ENCODE data around the gene KMT2C. TPM values are rescaled to one million over a fixed set of nuclear protein-coding genes. Genes with fewer than 3 reads are reported as not detected.

Gene KMT2C
- total RNA-seq, 5 donors from 2014 or later (not counting 1 experiment from before 2014, with no cell fraction given): 90.8 to 134 (median 116) TPM

DNA sequence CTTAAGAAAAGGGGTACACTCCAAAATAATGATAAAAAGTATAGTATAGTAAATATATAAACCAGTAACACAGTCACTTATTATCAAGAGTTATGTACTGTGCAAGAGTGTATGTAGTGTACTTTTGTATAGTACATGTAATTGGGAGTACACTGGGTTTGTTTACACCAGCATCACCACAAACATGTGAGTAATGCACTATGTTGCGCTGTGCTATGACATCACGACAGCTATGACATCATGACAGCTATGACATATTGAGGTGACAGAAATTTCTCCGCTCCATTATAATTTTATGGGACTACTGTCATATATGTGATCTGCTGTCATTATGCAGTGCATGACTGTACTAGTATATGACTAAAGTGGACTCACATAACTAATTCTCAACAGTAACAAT lies 84.6 kb downstream of the KMT2C start:
- peaks cover 75% of the 10 kb centered on the region for H3K36me3 Mint-ChIP-seq
- no peak overlapping the region for H3K4me3 Mint-ChIP-seq
- peaks cover 15 to 31% (median 23%) of the 10 kb centered on the region in 3 donors for H3K4me1 Mint-ChIP-seq
- H3K27me3 Mint-ChIP-seq: no peaks in the 10 kb centered on the region
- Histone ChIP-seq H3K27me3 (replicated peaks in 1 of 2; ENCODE audit: control insufficient read depth in 2 of 2, extremely low read depth in 1 of 2, insufficient read depth in 2 of 2, low read length in 1 of 2) (no peaks in the 10 kb centered on the region), H3K36me3 (ENCODE audit: control insufficient read depth in 2 of 2, extremely low read depth in 1 of 2, insufficient read depth in 1 of 2, low read length in 1 of 2) (peaks cover 6 to 22% of the 10 kb centered on the region in 2 donors), H3K4me1 (ENCODE audit: control insufficient read depth in 1 of 2, extremely low read depth in 1 of 2, insufficient read depth in 2 of 2, low read length in 2 of 2) (no peaks in the 10 kb centered on the region), H3K27ac (ENCODE audit: low read length) (no peak overlapping the region), H3K9me3 (peaks cover 6% of the 10 kb centered on the region), H3K4me3 (ENCODE audit: control insufficient read depth in 1 of 2, extremely low read depth in 1 of 2, low read length in 1 of 2) (no peak overlapping the region)
- no CpG with 5 or more reads among the region's 3 CpGs for WGBS (ENCODE audit: insufficient coverage)
- H3K9me3 Mint-ChIP-seq: peaks cover 3 to 18% (median 12%) of the 10 kb centered on the region in 3 donors
- no peak for DNase-seq
- ChIA-PET CTCF (no interaction called here), POLR2A (no interaction called here)
- no peak for ATAC-seq (replicated peaks in 1 of 4)
- no peak overlapping the region for H3K27ac Mint-ChIP-seq

DNA sequence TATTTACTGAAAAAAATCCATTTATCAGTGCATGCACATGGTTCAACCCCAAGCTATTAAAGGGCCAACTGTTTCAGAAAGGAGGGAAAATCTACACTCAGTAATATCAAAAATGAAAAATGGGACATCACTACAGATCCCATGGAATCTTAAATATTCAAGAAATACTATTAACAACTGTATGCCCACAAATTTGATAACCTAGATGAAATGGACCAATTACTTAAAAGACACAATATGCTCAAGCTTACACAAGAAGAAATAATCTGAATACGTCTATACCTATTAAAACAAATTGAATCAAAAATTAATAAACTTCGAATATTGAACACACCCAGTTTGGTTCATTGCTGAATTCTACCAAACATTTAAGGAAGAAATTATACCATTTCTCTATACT lies 87.9 kb downstream of the KMT2C start:
- no peak overlapping the region for H3K4me3 ChIP-seq (ENCODE audit: control insufficient read depth in 1 of 2, extremely low read depth in 1 of 2, low read length in 1 of 2)
- H3K4me3 Mint-ChIP-seq: no peak overlapping the region
- peaks cover 6 to 15% of the 10 kb centered on the region in 2 donors for H3K36me3 ChIP-seq (ENCODE audit: control insufficient read depth in 2 of 2, extremely low read depth in 1 of 2, insufficient read depth in 1 of 2, low read length in 1 of 2)
- peaks cover 3 to 18% (median 12%) of the 10 kb centered on the region in 3 donors for H3K9me3 Mint-ChIP-seq
- H3K4me1 Mint-ChIP-seq: peaks cover 34 to 35% (median 35%) of the 10 kb centered on the region in 3 donors
- DNase-seq: no peak
- CTCF ChIA-PET: no interaction called here
- H3K36me3 Mint-ChIP-seq: peaks cover 54% of the 10 kb centered on the region
- no peak overlapping the region for H3K27ac ChIP-seq (ENCODE audit: low read length)
- H3K27me3 Mint-ChIP-seq: no peaks in the 10 kb centered on the region
- ATAC-seq (replicated peaks in 1 of 4): no peak
- POLR2A ChIA-PET: interaction anchor here in 1 of 2 donors (0.7 kb wide), 1 partner anchor 71 kb away, joined by 3 read pairs; no protein-coding TSS in a partner anchor
- H3K9me3 ChIP-seq: peaks cover 6% of the 10 kb centered on the region
- no peaks in the 10 kb centered on the region for H3K27me3 ChIP-seq (replicated peaks in 1 of 2; ENCODE audit: control insufficient read depth in 2 of 2, extremely low read depth in 1 of 2, insufficient read depth in 2 of 2, low read length in 1 of 2)
- no peak overlapping the region for H3K27ac Mint-ChIP-seq
- WGBS (ENCODE audit: insufficient coverage): 100% methylated on average over 1 of the region's 2 CpGs
- no peaks in the 10 kb centered on the region for H3K4me1 ChIP-seq (ENCODE audit: control insufficient read depth in 1 of 2, extremely low read depth in 1 of 2, insufficient read depth in 2 of 2, low read length in 2 of 2)

DNA sequence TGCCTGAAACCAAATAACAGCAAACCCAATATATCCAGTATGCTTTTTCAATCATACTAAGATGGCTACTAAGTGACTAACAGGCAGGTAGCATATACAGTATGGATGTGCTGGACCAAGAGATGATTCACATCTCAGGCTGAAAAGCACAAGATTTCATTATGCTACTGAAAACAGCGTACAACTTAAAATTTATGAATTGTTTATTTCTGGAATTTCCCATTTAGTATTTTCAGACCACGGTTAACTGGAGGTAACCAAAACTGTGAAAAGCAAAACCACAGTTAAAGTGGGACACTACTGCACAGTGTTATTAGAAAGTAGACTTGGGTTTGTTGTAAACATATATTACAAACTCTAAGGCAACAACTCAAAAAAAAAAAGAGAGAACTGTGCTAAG lies 91.5 kb downstream of the KMT2C start:
- peak in 1 of 4 experiments; percentile 26 for ATAC-seq (replicated peaks in 1 of 4)

DNA sequence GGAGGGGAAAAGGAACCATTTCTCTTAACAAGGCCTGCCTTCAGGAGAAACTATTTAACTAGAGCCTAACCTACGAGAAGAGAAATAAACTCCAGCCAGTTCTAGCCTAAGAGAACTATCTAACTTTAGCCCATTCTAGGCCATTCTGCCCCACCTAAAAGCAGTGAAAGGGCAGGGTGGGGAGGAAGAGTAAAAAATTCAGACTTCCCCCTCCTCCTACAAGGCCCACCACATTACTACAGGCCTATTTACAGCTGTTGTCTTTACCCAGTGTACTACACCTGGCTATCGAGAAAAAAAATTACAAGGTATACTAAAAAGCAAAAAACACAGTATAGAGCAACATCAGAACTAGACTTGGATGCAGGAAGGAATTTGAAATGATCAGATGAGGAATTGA lies 93.0 kb downstream of the KMT2C start:
- Histone ChIP-seq H3K27ac (ENCODE audit: low read length) (no peak overlapping the region), H3K4me1 (ENCODE audit: control insufficient read depth in 1 of 2, extremely low read depth in 1 of 2, insufficient read depth in 2 of 2, low read length in 2 of 2) (peaks cover 0 to 2% of the 10 kb centered on the region in 2 experiments), H3K36me3 (ENCODE audit: control insufficient read depth in 2 of 2, extremely low read depth in 1 of 2, insufficient read depth in 1 of 2, low read length in 1 of 2) (peaks cover 4 to 7% of the 10 kb centered on the region in 2 donors), H3K27me3 (replicated peaks in 1 of 2; ENCODE audit: control insufficient read depth in 2 of 2, extremely low read depth in 1 of 2, insufficient read depth in 2 of 2, low read length in 1 of 2) (no peaks in the 10 kb centered on the region), H3K9me3 (peaks cover 6% of the 10 kb centered on the region), H3K4me3 (ENCODE audit: control insufficient read depth in 1 of 2, extremely low read depth in 1 of 2, low read length in 1 of 2) (no peak overlapping the region)
- ATAC-seq (replicated peaks in 1 of 4) (no peak), DNase-seq (no peak)
- peaks cover 17% of the 10 kb centered on the region for H3K36me3 Mint-ChIP-seq
- WGBS (ENCODE audit: insufficient coverage): no CpG with 5 or more reads among the region's 2 CpGs
- CTCF ChIA-PET: no interaction called here
- peaks cover 59 to 64% (median 60%) of the 10 kb centered on the region in 3 donors for H3K4me1 Mint-ChIP-seq
- H3K9me3 Mint-ChIP-seq: peaks cover 0 to 5% (median 3%) of the 10 kb centered on the region in 3 donors
- H3K27ac Mint-ChIP-seq: no peak overlapping the region
- no peak overlapping the region for H3K4me3 Mint-ChIP-seq
- POLR2A ChIA-PET: interaction anchor here in 1 of 2 donors (0.6 kb wide), 1 partner anchor 79 kb away, joined by 6 read pairs; no protein-coding TSS in a partner anchor
- no peaks in the 10 kb centered on the region for H3K27me3 Mint-ChIP-seq

More for the DNA sequence above, 91.5 kb downstream of the KMT2C start:
- Mint-ChIP-seq H3K27me3 (no peaks in the 10 kb centered on the region), H3K27ac (peak overlapping the region in 1 of 2 donors; percentile 55), H3K4me3 (no peak overlapping the region), H3K9me3 (peaks cover 3 to 13% (median 12%) of the 10 kb centered on the region in 3 donors), H3K36me3 (peaks cover 29% of the 10 kb centered on the region), H3K4me1 (peaks cover 49 to 54% (median 52%) of the 10 kb centered on the region in 3 donors)
- POLR2A ChIA-PET: no interaction called here
- DNase-seq: peak in 1 of 35 experiments; percentile 39
- no peaks in the 10 kb centered on the region for H3K27me3 ChIP-seq (replicated peaks in 1 of 2; ENCODE audit: control insufficient read depth in 2 of 2, extremely low read depth in 1 of 2, insufficient read depth in 2 of 2, low read length in 1 of 2)
- H3K27ac ChIP-seq (ENCODE audit: low read length): no peak overlapping the region
- no peak overlapping the region for H3K4me3 ChIP-seq (ENCODE audit: control insufficient read depth in 1 of 2, extremely low read depth in 1 of 2, low read length in 1 of 2)
- H3K9me3 ChIP-seq: peaks cover 6% of the 10 kb centered on the region
- H3K4me1 ChIP-seq (ENCODE audit: control insufficient read depth in 1 of 2, extremely low read depth in 1 of 2, insufficient read depth in 2 of 2, low read length in 2 of 2): no peaks in the 10 kb centered on the region
- H3K36me3 ChIP-seq (ENCODE audit: control insufficient read depth in 2 of 2, extremely low read depth in 1 of 2, insufficient read depth in 1 of 2, low read length in 1 of 2): peaks cover 4 to 13% of the 10 kb centered on the region in 2 donors
- no CpG with 5 or more reads among the region's 2 CpGs for WGBS (ENCODE audit: insufficient coverage)
- CTCF ChIA-PET: interaction anchor here in 1 of 2 donors (0.6 kb wide), 1 partner anchor 113 kb away, joined by 4 read pairs; no protein-coding TSS in a partner anchor

DNA sequence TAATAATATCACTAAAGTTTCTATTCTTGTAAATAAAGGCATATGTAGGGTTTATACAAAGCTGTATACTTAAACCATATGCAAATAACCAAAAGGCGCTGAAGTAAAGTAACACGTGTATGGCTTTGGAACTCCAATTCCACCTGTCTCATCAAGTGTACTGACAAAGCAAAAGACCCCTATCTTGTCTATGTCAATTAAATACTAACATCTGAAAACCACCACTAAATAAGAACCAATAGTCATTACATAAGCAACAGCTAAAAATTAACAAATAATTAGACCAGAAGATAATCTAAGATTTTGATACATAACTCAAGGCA lies 93.9 kb downstream of the KMT2C start:
- Mint-ChIP-seq H3K4me1 (peaks cover 63 to 72% (median 65%) of the 10 kb centered on the region in 3 donors), H3K27me3 (no peaks in the 10 kb centered on the region), H3K27ac (no peak overlapping the region), H3K9me3 (no peaks in the 10 kb centered on the region), H3K36me3 (peaks cover 9% of the 10 kb centered on the region), H3K4me3 (no peak overlapping the region)
- Histone ChIP-seq H3K9me3 (no peaks in the 10 kb centered on the region), H3K4me3 (ENCODE audit: control insufficient read depth in 1 of 2, extremely low read depth in 1 of 2, low read length in 1 of 2) (no peak overlapping the region), H3K36me3 (ENCODE audit: control insufficient read depth in 2 of 2, extremely low read depth in 1 of 2, insufficient read depth in 1 of 2, low read length in 1 of 2) (peaks cover 3 to 7% of the 10 kb centered on the region in 2 donors), H3K27ac (ENCODE audit: low read length) (no peak overlapping the region), H3K27me3 (replicated peaks in 1 of 2; ENCODE audit: control insufficient read depth in 2 of 2, extremely low read depth in 1 of 2, insufficient read depth in 2 of 2, low read length in 1 of 2) (no peaks in the 10 kb centered on the region), H3K4me1 (ENCODE audit: control insufficient read depth in 1 of 2, extremely low read depth in 1 of 2, insufficient read depth in 2 of 2, low read length in 2 of 2) (peaks cover 3 to 7% of the 10 kb centered on the region in 2 experiments)
- no peak for ATAC-seq (replicated peaks in 1 of 4)
- no peak for DNase-seq
- WGBS (ENCODE audit: insufficient coverage): no CpG with 5 or more reads among the region's 2 CpGs
- POLR2A ChIA-PET: interaction anchor here in 1 of 2 donors (0.5 kb wide), 1 partner anchor 95 kb away, joined by 6 read pairs; no protein-coding TSS in a partner anchor
- CTCF ChIA-PET: interaction anchor here in 1 of 2 donors (1.0 kb wide), 1 partner anchor 364 kb away, joined by 5 read pairs; no protein-coding TSS in a partner anchor

DNA sequence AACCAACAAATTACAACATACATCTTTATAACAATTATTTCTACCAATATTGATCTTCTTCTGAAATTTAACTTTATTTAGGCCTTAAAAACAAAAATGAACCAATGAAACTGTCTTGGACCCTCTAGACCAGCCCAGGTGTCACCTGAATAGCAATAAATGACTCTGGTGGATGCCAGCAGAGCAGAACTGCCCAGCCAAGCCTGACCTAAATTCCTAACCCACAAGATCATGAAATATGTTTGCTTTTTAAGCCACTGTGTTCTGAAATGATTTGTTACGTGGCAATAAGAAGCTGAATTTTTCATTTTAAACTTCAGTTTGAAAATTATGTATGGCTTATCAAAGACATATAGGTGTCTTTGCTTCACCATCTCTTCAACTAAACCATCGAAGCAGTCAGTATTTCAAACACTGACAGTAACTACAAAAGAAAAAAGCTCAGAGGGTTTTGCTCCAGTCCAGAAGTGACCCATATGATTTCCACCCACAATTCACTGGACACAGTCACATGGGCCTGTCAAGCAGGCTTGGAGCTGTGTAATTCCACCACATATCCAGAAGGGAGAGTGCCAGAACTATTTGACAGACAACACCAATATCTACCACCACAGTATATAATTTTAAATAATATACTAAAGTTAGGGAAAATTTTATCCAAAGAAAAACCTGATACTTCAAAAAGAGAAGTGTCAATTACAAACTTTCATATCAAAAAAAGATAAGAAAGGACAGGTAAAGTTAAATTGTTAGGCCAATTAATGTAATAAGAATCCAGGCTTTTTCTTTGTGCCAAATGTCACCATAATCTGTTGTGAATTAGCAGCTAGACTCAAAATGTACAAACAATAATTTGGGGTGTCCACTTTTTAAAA lies 94.5 kb downstream of the KMT2C start:
- peaks cover 0 to 7% of the 10 kb centered on the region in 2 donors for H3K36me3 ChIP-seq (ENCODE audit: control insufficient read depth in 2 of 2, extremely low read depth in 1 of 2, insufficient read depth in 1 of 2, low read length in 1 of 2)
- H3K27ac ChIP-seq (ENCODE audit: low read length): no peak overlapping the region
- Mint-ChIP-seq H3K27me3 (no peaks in the 10 kb centered on the region), H3K4me1 (peaks cover 67 to 75% (median 68%) of the 10 kb centered on the region in 3 donors), H3K27ac (no peak overlapping the region), H3K9me3 (no peaks in the 10 kb centered on the region), H3K36me3 (peaks cover 6% of the 10 kb centered on the region), H3K4me3 (no peak overlapping the region)
- H3K9me3 ChIP-seq: no peaks in the 10 kb centered on the region
- H3K27me3 ChIP-seq (replicated peaks in 1 of 2; ENCODE audit: control insufficient read depth in 2 of 2, extremely low read depth in 1 of 2, insufficient read depth in 2 of 2, low read length in 1 of 2): no peaks in the 10 kb centered on the region
- 83% methylated on average over 1 of the region's 2 CpGs for WGBS (ENCODE audit: insufficient coverage)
- ChIA-PET CTCF (interaction anchor here (1.0 to 1.8 kb wide), 2 partner anchors 92 to 365 kb away, joined by 5 to 6 read pairs; no protein-coding TSS in a partner anchor), POLR2A (interaction anchor here (0.5 to 0.6 kb wide), 2 partner anchors 73 to 95 kb away, joined by 5 to 6 read pairs; no protein-coding TSS in a partner anchor)
- no peak overlapping the region for H3K4me3 ChIP-seq (ENCODE audit: control insufficient read depth in 1 of 2, extremely low read depth in 1 of 2, low read length in 1 of 2)
- H3K4me1 ChIP-seq (ENCODE audit: control insufficient read depth in 1 of 2, extremely low read depth in 1 of 2, insufficient read depth in 2 of 2, low read length in 2 of 2): peaks cover 9 to 13% of the 10 kb centered on the region in 2 experiments
- DNase-seq (peak in 1 of 35 experiments; percentile 17), ATAC-seq (replicated peaks in 1 of 4) (peak in 1 of 4 experiments; percentile 19)

All from T-cell (primary cell).